ENCODE data around the gene TSSK2.
"Not testable (repeated sequence)": the region's sequence is repeated elsewhere in the genome, so short reads cannot be mapped to it uniquely, and the experiment has no call there.

The TSSK2 gene

DNA sequence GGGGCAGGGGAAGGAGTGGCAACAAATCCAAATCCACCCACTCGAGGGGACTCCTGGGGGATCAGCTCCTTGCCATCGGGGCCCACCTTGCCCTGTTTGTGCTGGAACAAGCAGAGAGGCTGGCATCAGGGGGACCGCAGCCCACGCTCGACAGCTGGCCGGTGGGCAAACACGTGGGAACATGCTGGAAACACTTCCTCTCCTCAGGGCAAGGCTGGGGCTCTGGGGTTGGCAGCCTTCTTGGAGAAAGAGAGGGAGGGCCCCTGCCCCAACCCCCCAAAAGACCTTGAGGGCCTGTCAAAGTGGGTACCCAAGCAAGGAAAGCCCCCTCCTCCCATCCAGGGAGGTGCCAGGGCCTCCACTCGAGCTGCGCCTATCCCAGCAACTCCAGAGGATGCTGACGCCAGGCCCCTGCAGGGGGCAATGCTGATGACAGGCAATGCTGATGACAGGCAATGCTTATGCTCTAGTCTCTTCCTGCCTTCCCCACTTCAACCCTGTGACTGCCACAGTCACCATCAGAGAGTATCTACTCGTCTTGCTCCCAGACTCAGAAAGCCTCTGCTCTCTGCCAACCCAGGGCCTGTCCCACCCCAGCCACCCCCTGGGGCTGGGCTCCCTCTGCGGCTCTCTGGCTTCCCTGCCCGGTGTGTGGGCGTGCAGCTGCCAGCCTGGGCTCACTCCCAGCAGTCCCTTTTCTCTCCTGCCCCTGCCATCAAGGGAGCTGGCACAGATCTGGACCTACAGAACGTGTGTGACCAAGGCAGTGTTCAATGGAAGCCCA lies 7.3 kb downstream of the TSSK2 start:
- in situ Hi-C loops (cut with MboI; ENCODE audit: low sequenced_read_pairs): no loop called here

DNA sequence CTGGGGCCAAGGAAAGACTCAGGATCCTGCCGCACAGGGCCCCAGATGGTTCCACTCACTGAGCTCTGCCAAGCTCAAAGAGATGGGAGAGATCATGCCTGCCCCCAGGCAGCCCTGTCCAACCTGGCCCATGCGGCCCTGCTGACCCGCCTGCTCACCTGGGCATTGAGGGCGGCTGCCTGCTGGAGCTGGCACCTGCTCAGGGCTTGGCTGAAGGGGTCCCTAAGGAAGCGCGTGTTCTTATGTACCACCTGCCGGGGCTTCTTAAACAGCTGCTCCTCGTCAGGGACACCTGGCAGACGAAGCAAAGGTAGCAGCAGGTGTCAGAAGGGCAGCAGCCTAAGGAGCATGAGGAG lies 7.9 kb downstream of the TSSK2 start:
- in situ Hi-C loops (cut with MboI; ENCODE audit: low sequenced_read_pairs): no loop called here

DNA sequence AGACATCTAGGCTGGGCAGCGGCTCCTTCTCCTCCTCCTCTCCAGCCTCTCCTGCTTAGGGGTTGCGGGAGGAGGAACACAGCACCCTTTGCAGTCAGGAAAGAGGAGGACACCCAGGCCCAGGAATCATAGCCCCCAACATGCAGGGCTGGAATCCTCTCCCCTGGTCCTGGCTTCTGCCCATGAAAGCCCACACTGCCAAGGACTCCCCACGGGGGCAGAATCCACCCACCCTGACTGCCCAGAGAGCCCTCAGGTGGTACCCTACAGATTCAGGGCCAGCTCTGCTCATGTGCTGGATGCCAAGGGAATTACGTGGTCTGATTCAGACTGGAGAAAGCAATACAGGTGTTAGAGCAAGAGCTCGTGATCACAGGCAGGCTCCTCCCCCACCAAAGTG lies 8.9 kb downstream of the TSSK2 start:
- in situ Hi-C loops (cut with MboI; ENCODE audit: low sequenced_read_pairs): no loop called here

DNA sequence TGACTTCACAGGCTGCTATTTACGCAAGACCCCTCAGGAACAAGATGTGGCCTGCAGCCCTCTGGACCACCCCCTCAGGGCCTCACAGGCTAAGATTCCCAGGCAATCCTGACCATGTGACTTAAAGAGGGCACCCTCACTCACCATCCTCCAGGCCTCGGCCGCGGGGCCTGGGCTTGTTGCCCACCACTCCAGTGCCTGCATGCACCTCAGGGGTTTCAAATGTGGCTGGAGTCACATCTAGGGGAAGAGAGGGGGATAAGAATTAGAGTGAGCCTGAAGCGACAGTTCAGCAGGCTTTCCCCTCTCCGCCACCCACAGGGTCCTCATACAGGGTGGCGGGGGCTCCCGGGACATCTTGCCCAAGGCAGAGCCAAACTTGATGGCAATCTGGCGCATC lies 11.3 kb downstream of the TSSK2 start:
- in situ Hi-C loops (cut with MboI; ENCODE audit: low sequenced_read_pairs): no loop called here

DNA sequence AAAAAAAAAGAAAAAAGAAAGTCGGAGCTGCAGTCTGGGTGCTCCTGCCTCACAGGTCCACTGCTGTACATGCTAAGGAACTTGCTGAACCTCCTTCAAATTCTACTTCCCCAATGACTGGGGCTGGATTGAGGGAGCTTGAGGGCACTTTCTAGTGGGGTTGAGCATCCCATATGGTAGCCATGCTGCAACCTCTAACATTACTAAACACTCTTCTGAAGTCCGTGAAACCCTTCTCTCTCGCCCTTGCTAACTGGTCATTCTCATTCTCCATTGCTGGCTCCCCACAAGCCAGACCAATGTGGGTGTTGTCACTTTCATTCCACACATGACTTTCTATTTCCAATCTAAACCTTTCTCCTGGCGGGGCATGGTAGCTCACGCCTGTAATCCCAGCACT lies 12.1 kb downstream of the TSSK2 start:
- in situ Hi-C loops (cut with MboI; ENCODE audit: low sequenced_read_pairs): no loop called here

DNA sequence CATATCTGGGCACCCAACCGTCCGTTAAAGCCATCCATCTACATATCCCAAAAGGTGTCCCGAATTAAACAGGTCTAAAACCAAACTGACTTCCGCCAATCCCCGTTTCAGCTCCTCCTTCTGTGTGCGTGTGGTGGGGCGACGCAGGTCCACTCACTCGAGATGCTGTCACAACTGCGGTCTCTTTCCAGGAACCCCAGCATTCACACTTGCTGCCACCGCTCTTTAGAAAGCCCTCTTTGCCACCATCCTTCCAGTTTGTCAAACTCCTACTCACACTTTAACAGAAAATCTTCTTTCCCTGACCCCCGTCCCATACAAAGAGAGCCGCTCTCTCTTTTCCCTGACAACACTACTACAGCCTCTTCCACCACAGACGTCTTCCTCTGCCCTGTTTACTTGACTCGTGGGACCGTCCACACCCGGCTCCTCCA lies 12.9 kb downstream of the TSSK2 start:
- in situ Hi-C loops (cut with MboI; ENCODE audit: low sequenced_read_pairs): no loop called here

DNA sequence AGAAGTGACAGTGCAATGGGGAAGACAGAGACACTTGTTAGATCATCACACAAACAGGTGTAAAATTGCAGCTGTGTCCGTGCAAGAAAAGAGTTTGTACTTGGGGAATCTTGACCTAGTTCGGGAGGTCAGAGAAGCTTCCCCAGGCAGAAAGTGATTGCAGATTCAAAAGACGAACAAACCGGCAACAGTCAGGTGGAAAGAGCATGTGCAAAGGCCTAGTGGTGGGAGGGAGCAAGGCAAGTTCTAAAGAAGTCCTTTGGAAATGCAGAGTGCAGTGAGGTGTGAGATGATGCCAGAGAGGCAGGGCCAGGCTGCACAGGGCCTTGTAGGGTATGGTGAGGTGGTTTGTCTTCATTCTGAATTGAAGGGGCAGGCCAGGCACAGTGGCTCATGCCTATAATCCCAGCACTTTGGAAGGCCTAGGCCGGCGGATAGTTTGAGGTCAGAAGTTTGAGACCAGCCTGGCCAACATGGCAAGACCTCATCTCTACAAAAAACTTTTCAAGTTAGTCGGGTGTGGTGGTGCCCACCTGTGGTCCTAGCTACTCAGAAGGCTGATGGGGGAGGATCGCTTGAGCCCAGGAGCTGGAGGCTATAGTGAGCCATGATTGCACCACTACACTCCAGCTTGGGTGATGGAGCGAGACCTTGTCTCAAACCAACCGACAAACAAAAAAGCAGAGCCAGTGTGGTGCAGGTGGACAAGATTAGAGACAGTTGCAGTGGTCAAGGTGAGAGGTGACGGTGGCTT lies 15.3 kb downstream of the TSSK2 start:
- in situ Hi-C loops (cut with MboI; ENCODE audit: low sequenced_read_pairs): no loop called here

DNA sequence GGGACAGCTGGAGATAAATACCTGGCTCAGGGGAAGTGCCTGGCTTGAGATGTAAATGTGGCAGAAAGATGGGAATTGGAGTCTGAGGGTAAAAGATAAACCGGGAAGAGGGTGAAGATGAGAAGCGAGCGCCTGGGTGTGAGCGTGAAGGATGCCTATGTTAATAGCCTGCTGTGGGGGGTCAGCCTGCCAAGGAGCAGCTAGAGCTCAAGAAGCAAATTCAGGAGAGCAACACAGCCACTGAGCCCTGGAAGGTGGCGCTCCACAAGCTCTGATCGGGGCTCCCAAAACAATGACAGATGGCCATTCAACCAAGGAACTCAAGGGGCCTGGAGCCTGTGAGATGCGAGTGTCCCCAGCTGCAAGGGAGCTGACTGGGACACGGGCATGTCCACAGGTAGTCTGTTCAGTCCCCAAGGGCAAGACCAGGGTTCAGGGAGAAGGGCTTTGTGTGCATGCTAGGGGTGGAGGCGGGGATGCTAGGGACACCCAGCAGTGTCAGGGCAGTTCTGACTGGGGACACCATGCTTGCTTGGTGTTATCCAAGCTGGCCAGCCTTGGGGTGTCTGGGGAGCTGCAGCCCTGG lies 16.2 kb downstream of the TSSK2 start:
- in situ Hi-C loops (cut with MboI; ENCODE audit: low sequenced_read_pairs): no loop called here

DNA sequence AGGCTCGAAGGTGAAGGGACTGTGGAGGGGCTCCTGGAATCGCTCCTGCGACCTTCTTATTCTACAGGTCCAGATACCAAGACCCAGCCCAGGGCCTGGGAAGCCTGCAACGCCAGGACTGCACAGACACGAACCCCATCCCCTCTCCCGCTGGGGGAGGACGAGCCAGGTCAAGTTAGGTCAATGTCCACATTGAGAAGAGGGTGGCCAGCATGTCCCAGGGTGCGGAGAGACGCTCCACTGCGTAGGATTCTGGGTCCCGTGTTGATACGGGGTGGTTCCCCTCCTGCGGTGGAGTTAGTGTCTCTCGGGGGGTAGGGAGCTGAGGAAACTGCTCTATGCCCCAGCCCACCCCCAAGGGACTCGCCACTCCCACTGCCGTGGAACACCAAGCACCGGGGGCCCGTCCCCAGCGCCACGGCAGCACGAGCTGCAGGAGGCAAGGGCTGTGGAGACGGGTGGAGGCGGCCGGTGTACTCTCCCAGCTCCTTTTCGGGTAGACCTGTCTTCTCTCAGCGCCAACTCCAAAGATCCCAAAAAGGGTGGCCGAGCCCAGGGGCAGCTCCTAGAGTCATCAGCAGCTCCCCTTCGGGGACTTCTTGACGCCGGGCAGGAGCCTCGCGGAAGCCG lies 17.4 kb downstream of the TSSK2 start:
- in situ Hi-C loops (cut with MboI; ENCODE audit: low sequenced_read_pairs): no loop called here

DNA sequence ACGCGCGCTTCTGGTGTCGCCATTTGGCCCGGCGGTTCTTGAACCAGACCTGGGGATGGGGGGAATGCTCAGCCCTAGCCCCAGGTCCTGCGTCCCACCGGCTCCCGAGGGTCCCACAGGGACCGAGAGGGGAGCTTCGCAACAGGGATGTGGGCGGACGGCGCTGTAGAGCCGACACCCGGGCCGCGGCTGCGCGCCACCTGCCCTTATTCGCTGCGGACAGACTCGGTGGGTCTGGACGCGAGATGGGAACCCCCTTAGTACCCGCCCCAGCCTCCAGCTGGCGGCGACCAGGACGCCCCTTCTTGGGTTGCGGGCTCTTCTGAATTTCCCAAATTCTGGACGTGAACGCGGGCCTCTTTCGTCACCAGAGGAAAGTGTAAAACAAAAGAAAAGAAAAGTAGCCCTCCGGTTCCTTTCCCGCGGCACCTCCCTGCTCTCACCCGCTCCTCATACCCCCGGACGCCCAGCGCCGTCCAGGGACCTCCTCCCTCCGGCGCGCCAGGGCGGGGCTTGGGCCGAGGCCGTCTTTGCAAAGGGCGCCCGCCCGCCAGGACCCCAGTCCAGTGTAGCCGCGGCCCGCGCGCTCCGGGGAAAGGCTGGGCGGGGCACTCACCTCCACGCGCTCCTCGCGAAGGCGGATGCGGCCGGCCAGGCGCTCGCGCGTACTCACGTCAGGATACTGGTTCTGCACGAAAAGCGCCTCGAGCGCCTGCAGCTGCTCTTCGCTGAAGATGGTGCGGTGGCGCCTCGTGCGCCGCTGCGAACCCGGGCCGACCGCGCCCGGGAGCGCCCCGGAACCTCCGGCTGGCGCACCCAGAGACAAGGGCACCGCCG lies 18.2 kb downstream of the TSSK2 start:
- in situ Hi-C loops (cut with MboI; ENCODE audit: low sequenced_read_pairs): no loop called here

DNA sequence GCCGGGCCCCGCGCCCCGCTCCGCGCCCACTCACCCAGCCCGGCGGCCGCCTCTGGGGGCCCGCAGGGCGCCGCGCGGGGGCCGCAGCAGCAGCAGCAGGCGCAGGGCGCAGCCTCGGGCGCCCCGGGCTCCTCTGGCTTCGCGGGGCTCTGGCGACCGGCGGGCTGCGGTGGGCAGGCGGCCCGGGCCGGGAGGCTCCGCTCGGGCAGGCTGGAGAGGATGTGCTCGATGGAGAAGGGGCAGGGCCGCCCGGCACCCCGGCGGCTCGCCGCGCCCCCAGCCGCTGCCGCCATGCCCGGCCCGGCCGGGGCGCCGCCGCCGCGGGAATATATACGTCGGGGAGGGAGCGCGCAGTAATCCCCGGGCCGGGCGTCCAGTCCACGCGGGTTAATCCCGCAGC lies 18.9 kb downstream of the TSSK2 start, which contains the start of gene GSC2:
Gene GSC2, minus strand, starts transcription at position 302 of the 400 bp plus-strand sequence. Its CDS starts 9 bp downstream, at position 293.
- in situ Hi-C loops (cut with MboI; ENCODE audit: low sequenced_read_pairs): no loop called here

DNA sequence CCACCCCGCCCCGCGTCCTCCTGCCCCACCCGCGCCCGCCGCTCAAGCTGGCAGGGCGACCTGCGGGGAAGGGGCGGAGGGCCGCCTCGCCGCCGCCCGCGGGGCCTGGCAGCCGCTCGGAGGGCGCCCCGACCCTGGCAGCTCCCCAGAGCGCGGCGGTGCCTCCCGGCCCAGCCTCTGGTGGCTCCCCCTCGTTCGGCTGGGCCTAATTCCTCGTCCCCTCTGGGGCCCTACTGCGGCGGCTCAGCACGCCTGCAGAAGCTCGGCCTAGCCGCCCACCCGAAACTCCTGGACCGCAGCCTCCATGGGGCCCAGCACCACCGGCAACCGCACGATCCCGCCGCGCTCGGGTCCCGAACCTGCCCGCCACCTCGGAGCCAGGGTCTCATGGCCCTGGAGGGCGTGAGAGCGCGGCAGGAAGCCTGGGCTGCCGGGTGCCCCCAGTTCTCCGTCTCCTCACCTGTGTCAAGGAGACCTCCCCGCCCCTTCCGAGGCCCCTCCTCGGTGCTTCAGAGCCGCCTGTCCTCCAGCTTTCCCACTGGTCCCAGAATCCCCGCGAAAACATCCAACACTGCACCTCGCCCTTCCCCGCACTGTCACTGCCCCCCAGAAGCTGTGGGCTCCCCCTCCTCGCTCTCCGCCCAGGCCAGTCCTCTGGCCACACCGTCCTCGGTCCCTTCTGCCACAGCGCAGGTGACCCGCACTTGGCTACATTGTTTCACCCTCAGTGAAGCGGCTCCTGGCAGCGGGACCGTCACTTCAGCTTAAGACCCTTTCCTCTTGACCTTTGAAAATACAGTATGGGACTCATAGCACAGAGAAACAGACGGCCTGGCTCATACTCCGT lies 19.6 kb downstream of the TSSK2 start:
- in situ Hi-C loops (cut with MboI; ENCODE audit: low sequenced_read_pairs): no loop called here

DNA sequence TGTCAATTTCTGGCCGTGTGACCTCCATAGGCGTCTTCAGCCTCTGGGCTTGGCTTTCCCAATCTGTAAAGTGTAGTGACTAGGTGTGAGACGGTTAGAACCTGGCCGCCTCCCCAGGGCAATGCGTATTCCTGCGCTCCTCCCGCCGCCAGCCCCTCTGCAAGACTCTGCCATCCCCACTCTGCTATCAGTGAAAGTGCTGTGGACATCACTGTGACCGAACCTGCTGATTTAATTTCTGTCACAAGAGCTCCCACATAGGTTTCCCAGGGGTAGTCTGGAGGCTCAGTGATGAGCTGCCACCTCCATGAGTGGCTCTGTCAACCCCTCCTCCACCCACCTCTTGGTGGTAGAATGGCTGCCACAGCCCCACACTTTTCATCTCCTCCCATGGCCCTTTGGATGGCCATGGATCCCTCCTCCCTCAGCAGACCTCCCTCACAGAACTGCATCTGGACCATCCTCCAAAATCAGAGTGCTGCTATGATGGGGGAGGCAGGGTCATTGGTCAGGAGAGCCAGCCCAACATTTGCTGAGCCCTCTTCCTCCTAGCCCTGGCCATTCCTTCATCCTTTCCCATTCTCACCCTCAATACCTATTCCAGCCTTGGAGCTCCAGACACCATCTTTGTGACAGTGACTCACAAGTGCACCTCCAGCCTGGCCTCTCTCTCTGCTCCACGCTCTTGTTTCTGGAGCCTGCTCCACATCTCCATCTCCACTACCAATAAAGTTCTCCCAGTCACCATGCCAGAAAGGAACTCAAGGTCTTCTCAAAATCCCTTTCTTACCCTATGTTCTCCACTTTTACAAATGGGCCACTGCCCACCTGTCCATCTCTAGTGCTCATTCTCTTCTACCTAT lies 20.5 kb downstream of the TSSK2 start:
- in situ Hi-C loops (cut with MboI; ENCODE audit: low sequenced_read_pairs): no loop called here

DNA sequence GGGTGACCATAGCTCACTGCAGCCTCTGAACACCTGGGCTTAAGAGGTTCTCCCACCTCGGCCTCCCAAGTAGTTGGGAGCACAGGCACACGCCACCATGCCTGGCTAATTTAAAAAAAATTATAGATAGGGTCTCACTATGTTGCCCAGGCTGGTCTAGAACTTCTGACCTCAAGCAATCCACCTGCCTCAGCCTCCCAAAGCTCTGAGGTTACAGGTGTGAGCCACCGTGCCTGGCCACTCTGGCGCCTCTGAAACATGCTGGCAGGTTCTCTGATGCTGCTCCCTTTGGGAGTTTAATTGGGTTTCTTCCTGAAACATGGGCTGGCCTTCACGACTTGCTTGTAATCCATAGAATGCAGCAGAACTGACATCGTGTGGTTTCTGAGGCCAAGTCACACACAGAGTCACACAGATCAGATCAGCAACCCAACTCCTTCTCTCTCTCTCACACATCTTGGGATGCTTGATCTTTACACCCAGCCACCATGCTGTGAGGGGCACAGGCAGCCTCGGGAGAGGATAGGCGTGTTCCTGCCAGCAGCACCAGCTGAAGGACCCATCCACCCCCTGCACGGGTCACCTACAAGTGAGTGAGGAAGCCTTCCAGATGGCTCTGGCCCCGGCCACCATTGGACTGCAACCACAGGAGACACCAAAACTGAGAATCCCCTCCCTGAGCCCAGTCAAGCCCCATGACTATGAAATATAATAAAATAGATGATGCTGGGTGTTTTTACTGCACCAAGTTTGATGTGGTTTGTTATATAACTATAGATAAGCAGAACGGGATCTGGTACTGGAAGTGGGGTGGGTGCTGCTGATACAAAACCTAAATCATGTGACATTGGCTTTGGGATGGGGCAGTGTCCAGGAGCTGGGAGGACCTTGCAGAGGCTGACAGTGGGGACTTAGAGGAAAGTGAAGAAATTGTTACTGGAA lies 22.1 kb downstream of the TSSK2 start:
- in situ Hi-C loops (cut with MboI; ENCODE audit: low sequenced_read_pairs): no loop called here

DNA sequence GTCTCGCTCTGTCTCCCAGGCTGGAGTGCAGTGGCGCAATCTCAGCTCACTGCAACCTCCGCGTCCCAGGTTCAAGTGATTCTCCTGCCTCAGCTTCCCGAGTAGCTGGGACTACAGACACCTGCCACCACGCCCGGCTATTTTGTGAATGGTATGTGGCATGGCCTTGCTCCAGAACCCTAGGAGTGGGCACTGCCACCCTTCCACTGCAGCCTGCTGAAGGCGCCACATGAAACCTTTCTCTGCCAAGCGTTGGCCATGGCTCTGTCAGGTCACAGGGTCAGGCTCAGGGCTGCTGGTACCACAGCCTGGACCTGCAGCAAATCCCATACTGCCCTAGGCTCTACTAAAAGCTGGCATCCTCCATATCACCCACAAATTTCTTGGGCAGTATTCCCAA lies 25.0 kb downstream of the TSSK2 start:
- in situ Hi-C loops (cut with MboI; ENCODE audit: low sequenced_read_pairs): not testable (repeated sequence)

DNA sequence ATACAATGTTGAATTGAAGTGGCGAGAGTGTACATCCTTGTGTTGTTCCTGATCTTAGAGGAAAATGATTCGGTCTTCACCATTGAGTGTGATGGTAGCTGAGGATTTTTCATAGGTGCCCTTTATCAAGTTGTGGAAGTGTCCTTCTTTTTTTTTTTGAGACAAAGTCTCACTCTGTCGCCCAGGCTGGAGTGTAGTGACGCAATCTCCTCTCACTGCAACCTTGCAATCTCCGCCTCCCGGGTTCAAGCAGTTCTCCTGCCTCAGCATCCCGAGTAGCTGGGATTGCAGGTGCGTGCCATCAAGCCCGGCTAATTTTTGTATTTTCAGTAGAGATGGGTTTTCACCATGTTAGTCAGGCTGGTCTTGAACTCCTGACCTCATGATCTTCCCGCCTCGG lies 27.5 kb downstream of the TSSK2 start:
- in situ Hi-C loops (cut with MboI; ENCODE audit: low sequenced_read_pairs): not testable (repeated sequence)

DNA sequence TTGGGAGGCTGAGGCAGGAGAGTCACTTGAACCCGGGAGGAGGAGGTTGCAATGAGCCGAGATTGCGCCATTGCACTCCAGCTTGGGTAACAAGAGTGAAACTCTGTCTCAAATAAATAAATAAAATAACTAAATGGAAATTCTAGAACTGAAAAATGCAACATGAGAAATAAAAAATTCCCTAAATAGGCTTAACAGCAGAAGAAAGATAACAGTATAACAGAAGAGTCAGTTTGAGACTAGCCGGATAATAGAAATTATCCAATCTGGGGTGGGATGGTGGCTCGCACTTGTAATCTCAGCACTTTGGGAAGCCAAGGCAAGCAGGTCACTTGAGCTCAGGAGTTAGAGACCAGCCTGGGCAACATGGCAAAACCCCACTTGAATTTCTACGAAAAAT lies 33.3 kb downstream of the TSSK2 start:
- in situ Hi-C loops (cut with MboI; ENCODE audit: low sequenced_read_pairs): no loop called here

DNA sequence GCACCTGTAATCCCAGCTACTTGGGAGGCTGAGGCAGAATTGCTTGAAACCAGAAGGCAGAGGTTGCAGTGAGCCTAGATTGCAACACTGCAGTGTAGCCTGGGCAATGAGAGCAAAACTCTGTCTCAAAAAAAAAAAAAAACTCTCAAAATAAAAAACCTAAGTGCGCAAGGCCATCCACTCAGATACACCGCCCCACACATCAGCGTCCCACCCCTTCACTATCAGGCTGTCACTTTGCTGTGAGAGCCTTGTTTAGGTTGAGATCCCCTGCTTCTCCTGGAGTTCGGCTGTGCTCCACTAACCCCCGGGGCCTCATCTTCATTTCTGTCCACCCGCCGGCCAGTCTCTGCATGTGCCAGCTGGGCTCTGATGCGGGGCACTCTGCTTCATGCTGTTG lies 35.3 kb downstream of the TSSK2 start:
- in situ Hi-C loops (cut with MboI; ENCODE audit: low sequenced_read_pairs): no loop called here

Measured in hTERT RPE-1 (cell line).